Measurements from ENCODE around the gene MYO18A.

- TF ChIP-seq EZH2phosphoT487 (IDR thresholded peaks at IDR 0.05; ENCODE audit: insufficient read depth, low read depth) = no peak
- no peak for TF ChIP-seq EZH2 (IDR thresholded peaks at IDR 0.05; ENCODE audit: insufficient read depth, poor library complexity, severe bottlenecking)
Measured at GRCh38 chr17:29058391-29058790, 121.8 kb downstream of the MYO18A start.
